ENCODE data around the gene NUP214.
"Not testable (repeated sequence)": the region's sequence is repeated elsewhere in the genome, so short reads cannot be mapped to it uniquely, and the experiment has no call there.

The NUP214 gene

GRCh38 chr9:131237931-131238401 is 112.6 kb downstream of the NUP214 start:
- peak; percentile 96 for DNase-seq

DNA sequence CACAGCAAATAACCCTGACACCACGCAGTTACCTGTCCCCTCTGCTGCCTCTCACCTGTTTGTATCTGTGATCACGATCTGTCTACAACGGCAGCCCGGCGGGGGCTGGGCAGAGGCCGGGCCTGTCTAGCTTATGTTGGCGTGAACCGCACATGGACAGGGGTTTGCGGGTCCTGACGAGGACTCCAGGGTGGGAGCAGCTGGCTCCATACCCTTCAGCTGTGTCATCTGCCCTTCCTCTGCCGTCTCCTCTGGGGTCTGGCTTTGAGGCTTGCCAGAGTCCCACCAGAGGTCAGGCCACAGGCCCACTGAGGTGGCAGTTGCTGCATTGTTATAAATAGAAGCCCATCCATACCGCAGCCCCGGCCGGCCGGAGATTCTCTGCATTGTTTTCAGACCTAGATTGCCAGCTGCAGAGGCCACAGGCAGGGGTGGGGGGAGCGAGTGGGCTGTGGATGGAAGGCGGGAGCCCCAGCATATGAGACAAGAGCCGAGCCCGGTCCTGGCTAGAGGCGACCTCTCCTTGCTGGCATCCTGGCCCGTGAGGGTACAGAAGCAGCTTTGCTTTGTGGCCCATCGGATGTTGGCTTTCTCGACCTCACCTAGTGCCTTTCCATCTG is 113.1 kb downstream of the NUP214 start:
- DNase-seq: peak; percentile 65

DNA sequence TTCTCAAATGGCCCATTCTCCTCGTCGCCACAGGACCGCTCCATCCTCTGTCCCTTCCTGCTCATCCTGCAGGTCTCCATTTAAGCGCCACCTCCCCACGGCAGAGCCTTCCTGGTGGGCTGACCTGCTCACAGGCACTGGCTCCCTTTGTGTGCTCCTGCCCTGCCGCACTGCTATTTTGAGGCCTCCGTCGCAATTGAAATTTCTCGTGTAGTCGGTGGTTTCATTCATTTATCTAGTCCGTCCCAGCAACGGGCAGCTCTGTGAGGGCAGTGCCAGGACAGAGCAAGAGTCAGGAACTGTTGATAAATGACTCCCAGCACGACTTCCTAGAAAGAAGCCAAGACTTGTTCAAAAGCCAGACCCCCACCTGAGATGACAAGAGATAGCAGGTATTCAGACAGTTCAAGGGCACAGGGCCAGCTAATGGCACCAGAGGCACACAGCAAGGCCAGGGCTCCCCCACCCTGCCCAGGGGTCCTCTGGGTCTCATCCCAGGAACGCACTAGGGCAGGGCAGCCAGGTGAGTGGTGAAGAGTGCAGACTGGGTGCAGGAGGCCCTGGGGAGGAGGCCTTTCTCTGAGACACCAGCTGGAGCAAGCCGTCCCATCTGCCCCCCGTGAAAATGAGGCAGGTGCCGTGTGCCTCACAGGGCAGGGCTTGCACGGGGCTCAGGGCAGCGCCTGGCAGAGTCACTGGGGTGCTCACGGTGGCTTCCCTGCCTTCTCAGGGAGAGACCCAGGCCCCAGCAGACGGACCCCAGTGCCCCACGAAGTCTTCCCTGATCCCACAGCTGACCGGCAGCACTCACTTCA is 114.0 kb downstream of the NUP214 start:
- DNase-seq: no peak

DNA sequence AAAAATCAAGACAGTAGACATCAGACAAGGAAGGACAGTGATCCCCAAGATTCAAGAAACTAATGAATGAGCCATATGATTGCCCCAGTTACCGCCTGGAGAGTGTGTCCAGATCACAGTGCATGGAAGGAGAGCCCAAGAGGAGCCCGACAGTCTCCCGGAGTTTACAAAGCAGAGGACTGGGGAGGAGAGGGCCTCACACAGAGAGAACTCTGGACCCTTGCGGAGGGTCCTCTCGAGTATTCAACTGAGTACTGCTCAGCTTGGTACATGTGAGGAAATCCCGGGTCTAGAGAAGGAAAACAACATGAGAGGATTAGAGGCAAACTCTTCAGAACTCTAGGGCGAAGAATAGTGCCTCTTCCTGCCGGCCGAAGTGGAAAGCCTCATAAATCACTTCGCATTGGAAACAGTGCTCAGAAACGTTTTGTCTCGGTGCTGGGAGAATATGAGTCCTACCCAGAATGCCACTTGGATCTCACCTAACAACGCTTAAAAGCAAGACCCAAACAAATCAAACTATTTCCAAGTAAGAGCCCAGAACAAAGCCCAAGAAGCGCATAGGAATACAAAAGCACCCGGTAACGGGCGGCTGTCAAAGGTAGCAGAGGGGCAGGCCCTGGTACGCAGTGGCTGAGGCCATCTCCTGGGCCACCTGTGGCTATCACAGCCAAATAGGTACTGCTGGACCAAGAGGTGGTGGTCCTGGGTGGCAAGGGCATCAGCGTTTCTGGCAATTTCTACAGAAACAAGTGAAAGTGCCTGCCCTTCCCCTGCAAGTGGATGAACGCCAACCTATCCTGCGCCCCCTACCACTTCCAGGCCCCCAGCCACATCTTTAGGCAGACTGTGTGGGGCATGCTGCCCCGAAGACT is 114.9 kb downstream of the NUP214 start:
- DNase-seq: no peak

DNA sequence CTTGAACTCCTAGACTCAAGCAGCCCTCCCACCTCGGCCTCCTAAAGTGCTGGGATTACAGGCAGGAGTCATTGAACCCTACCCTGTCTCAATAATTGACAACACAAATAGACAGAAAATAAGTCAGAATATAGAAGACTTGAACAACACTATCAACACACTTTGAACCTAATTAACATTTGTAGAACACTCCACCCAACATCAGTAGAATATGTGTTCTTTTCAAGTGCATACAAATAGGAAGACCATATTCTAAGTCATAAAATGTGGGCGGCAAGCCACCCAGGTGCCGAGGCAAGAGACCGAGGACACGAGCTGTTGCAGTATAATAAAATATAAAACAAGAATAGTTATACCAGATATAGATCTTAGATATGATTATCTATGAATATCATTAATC is 118.9 kb downstream of the NUP214 start:
- not testable (repeated sequence) for DNase-seq

DNA sequence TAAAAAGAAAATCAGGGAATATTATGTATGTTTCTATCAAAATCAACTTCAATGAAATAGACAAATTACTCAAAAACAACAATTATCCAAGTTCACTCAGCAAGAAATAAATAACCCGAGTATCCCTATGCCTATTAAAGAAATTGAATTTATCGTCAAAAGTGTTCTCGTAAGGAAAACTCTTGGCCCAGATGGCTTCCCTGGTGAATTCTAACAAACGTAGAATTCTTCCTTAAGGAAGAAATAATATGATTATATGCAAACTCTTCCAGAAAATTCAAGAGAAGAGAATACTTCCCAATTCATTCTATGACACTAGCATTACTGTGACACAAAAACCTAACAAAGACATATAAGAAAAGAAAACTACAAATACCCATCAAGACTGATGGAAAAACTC is 121.2 kb downstream of the NUP214 start:
- DNase-seq: no peak

DNA sequence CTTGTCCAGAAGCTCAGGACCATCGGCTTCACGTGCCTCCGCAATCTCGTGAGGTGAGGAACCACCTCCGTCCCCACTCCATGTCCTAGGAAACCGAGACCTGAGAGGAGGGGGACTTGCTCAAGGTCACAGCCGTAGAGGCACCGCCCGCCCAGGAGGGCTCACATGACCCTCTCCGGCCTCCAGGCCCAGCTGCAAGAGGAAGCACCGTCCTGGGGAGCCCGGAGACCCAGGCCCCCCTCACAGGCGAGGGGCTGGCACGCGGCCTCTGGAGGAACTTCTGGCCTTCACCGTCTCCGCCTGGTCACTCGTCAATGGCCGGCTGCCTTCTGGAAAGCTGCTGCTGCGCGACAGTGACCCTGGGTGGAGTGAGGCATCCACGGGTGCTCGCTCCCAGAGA is 126.7 kb downstream of the NUP214 start:
- no peak for DNase-seq

- peak; percentile 74 for DNase-seq
These were observed 128.6 kb downstream of the NUP214 start for GRCh38 chr9:131253891-131254491.

DNA sequence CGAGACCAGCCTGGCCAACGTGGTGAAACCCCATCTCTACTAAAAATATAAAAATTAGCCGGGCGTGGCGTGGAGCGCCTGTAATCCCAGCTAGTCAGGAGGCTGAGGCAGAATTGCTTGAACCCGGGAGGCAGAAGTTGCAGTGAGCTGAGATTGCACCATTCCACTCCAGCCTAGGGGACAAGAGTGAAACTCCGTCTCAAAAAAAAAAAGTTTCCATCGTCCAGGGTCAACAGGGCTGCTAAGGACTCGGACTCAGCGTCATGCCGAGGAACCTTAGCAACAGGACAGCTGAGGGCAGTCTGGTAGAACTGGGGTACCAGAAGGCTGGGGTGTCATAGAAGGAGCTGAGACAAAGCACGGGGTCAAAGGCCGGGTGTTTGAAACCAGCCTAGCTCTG is 129.2 kb downstream of the NUP214 start:
- DNase-seq: no peak

- no peak for DNase-seq
These were observed 130.4 kb downstream of the NUP214 start for GRCh38 chr9:131255676-131256197.

DNA sequence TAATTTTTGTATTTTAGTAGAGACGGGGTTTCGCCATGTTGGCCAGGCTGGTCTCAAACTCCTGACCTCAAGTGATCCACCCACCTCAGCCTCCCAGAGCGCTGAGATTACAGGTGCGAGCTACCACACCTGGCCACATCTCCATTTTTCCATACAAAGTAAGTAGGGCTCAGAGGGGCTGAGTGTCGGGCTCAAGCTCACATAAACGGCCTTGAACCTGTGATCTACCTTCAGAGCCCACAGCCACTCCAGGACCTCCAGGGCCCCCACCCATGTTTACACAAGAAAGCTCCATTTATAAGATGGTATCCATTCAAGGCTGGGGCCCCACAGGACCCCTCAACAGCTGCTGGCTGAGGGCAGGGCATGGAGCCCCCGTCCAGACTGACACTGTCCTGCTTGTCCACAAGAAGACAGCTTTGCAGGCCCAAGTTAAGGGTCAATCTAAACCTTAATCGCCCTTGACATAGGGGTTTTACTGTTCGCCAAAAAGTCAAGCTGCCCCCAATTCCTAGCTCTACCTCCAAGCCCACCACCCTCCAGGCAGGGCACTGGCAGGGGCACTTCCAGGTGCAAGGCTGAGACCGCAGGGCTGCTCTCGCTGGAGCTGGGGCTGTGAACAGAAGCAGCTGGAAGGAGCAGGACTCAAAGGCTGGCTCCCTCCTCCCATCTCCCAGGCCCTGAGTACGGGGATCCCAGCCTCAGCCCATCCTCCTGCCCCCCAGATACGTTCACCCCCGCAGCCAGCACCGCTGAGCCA is 132.1 kb downstream of the NUP214 start:
- no peak for DNase-seq

- DNase-seq: no peak
These were observed 132.8 kb downstream of the NUP214 start for GRCh38 chr9:131258186-131258585.

DNA sequence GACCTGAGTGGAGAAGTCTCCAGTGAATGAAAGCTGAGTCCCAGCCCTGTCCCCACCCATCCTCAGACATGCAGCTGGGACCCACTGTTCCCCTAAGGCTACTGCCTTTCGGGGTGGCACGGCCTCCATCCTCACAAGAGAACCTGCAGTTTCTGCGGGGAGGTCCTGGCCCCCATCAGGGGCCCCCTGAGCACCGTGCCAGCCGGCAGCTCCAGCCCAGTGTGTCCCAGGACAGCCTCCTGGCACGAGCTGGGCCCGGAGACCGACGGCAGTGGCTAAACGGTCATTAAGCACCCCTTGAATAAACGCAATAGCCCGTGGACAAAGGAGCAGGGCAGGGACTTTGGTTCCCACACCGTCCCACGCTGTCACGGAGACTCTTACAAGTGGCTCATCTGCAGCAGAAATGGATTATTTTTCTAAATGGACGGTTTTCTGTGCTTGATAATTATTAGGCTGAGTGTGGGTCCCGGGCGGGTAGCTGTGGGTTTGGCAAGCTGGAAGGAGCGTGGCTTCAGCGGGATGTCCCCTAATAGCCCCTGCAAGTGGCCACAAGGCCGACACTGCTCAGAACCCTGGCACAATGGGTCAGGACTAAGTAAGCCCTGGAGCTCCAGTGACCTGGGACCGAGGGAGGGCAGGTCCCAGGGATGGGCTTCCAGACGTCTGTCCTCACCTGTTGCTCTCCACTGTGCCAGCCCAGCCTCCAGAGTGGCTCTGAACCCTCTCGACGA is 133.5 kb downstream of the NUP214 start:
- no peak for DNase-seq

DNA sequence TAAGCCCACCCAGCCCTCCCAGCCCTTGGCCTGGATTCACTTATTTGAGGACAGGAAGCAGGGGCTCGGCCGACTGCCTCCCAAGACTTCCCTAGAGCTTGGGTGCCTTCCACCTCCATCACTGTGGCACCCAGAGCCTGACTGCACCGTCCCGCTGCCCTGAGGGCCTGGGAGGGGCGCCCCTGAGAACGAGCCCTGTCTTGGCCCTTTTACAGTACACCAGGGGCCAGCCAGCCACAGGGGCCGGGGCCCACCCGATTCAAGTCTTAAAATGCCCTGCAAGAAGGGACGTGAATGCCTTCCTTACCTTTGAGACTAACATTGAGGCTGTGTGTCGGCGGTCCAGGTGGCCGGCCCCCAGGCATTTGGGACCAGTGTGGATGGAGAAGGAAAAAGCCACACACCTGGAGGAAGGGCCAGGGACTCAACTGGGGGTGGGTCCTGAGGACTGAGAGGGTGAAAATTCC is 134.1 kb downstream of the NUP214 start:
- no peak for DNase-seq

GRCh38 chr9:131259916-131260597 is 134.7 kb downstream of the NUP214 start:
- no peak for DNase-seq

DNA sequence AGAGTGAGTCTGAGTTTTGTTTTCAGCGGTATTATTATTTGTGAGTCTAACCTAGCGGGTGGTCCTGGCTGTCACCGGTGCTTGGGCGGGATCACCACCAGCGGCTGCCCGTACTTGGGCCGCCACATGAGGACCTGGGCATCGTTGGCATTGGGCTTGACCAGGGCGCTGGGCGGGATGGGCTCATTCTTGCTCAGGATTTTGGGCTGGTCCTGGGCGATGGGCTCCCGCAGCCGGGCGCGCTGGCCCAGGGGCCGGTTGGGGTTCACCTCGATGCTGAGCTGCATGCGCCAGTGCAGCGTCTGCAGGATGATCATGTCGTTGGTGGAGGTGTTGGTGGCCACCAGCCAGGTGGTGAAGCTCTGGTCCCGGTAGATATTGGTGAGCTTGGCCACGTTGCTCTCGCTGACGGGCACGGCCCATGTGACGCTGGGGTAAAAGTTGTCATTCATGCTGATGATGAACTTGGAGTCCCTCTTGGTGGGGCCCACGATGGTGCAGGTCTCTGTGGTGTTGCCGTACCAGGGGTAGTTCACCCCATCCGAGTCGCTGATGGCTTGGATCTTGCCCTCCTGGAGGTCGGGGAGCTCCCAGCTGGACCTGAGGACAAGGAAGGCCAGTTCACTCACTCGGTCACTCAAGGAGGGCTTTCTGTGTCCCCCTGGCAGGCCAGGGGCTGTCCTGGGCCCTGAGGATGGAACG is 135.5 kb downstream of the NUP214 start:
- DNase-seq: no peak

DNA sequence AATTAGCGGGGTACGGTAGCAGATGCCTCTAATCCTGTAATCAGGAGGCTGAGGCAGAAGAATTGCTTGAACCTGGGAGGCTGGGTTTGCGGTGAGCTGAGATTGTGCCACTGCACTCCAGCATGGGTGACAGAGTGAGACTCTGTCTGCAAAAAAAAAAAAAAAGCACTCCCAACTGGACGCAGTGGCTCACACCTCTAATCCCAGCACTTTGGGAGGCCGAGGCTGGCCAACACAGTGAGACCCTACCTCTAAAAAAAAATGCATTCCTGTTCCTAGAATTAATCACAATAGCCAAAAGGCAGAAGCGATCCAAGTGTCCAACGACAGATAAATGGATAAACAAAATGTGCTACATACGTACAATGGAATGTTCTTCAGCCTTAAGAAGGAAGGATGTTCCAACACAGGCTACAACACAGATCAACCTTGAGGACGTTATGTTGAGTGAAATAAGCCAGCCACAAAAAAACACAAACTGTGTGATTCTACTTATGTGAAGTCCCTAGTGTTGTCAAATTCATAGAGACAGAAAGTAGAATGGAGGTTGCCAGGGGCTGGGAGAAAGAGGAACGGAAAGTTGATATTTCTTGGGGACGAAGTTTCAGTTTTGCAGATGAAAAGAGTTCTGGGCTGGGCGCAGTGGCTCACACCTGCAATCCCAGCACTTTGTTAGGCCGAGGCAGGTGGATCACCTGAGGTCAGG is 137.1 kb downstream of the NUP214 start:
- DNase-seq: no peak

DNA sequence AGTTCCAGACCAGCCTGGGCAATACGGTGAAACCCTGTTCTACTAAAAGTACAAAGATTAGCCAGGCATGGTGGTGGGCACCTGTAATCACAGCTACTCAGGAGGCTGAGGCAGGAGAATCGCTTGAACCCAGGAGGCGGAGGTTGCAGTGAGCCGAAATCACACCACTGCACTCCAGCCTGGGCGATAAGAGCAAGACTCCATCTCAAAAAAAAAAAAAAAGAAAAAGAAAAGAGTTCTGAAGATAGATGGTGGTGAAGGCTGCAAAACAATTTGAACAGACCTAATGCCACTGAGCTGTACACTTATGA is 137.6 kb downstream of the NUP214 start:
- DNase-seq: not testable (repeated sequence)

DNA sequence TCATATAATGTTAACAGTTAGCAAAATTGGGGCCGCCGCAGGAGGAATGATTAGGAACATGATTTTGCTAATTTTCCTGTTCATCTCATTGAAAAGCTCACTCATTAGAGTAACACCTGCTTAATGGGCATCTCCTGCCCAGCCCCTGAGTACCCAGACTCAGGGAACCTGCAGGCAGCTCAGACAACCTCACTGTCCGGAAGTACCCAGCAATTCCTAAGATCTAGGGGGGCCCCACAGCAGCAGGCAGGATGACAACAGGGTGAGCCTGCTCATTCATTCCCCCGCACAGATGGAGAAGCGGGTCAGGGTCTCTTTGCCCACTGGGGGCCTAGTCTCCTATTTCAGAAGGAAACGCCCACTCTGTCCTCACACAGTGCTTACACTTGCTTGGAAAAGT is 138.3 kb downstream of the NUP214 start:
- no peak for DNase-seq

Data from hematopoietic multipotent progenitor cell treated with erythropoietin and hydrocortisone succinate and interleukin-3 and kit ligand, for 6 days (in vitro differentiated cells).